ENCODE data around the gene WDFY4. TPM values are rescaled to one million over a fixed set of nuclear protein-coding genes. Genes with fewer than 3 reads are reported as not detected.

WDFY4 gene
- total and polyA plus RNA-seq, 4 donors, result 0.57 to 7.1 (median 2.0) TPM

DNA sequence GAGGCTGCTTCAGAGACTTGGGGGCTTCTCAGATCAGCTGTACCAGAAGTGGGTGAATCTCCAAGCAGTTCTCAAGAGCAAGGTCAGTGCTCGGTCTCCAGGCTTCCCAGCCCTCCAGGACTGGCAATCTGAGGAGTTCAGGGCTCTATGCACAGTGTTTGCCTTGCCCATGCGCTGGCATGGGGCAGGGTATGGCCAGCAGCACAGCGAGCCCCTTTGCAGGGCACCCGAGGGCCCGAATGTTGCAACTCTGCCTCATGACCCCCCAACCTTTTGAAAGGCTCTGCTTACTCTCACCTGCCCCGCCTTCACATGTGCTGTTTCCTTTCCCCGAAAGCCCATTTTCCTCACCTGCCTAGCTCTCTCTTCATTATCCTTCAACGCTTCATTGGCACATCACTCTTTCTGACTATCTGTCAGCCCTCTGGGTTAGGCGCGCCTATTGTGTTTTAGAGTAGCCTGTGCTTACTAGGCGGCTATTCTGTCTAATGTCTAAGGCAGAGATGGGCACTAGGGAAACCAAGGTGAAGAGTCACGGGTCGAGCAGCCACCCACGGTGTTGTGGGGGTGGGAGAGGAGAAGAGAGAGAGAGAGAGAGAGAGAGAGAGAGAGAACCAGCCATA is 83.6 kb downstream of the WDFY4 start:
- Histone ChIP-seq H3K9me3 (ENCODE audit: control insufficient read depth in 4 of 4, low read length in 3 of 4) (no peaks in the 10 kb centered on the region), H3K4me3 (ENCODE audit: low read depth in 1 of 3, low read length in 3 of 3) (no peak overlapping the region), H3K4me1 (ENCODE audit: control insufficient read depth in 4 of 4, insufficient read depth in 4 of 4, low read length in 3 of 4) (no peaks in the 10 kb centered on the region), H3K36me3 (ENCODE audit: control insufficient read depth in 4 of 4, insufficient read depth in 3 of 4, low read depth in 1 of 4, low read length in 3 of 4) (no peaks in the 10 kb centered on the region), H3K27me3 (ENCODE audit: control insufficient read depth in 4 of 4, insufficient read depth in 4 of 4, low read length in 3 of 4) (no peaks in the 10 kb centered on the region), H3K27ac (ENCODE audit: low read depth in 1 of 2, low read length in 2 of 2) (no peak overlapping the region), H3K9ac (ENCODE audit: low read depth in 1 of 2, low read length in 2 of 2) (no peak overlapping the region)
- 82% methylated on average over 14 of the region's 14 CpGs for WGBS
- no peak for DNase-seq (ENCODE audit: low spot score)
- TF ChIP-seq FOXA2 (IDR thresholded peaks at IDR 0.05) (no peak), RXRA (IDR thresholded peaks at IDR 0.05) (no peak), RAD21 (IDR thresholded peaks at IDR 0.05) (no peak), NR2F2 (IDR thresholded peaks at IDR 0.05) (no peak), JUND (IDR thresholded peaks at IDR 0.05) (no peak), GABPA (IDR thresholded peaks at IDR 0.05 in 1 of 2, conservative IDR thresholded peaks at IDR 0.05 in 1 of 2) (no peak)
- TF ChIP-seq, protein P1, sequence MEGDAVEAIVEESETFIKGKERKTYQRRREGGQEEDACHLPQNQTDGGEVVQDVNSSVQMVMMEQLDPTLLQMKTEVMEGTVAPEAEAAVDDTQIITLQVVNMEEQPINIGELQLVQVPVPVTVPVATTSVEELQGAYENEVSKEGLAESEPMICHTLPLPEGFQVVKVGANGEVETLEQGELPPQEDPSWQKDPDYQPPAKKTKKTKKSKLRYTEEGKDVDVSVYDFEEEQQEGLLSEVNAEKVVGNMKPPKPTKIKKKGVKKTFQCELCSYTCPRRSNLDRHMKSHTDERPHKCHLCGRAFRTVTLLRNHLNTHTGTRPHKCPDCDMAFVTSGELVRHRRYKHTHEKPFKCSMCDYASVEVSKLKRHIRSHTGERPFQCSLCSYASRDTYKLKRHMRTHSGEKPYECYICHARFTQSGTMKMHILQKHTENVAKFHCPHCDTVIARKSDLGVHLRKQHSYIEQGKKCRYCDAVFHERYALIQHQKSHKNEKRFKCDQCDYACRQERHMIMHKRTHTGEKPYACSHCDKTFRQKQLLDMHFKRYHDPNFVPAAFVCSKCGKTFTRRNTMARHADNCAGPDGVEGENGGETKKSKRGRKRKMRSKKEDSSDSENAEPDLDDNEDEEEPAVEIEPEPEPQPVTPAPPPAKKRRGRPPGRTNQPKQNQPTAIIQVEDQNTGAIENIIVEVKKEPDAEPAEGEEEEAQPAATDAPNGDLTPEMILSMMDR (IDR thresholded peaks at IDR 0.05; ENCODE audit: low read depth, low read length, missing input control), result no peak
- TF ChIP-seq, protein P2, sequence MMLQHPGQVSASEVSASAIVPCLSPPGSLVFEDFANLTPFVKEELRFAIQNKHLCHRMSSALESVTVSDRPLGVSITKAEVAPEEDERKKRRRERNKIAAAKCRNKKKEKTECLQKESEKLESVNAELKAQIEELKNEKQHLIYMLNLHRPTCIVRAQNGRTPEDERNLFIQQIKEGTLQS (IDR thresholded peaks at IDR 0.05), result no peak
- TF ChIP-seq, protein P3, sequence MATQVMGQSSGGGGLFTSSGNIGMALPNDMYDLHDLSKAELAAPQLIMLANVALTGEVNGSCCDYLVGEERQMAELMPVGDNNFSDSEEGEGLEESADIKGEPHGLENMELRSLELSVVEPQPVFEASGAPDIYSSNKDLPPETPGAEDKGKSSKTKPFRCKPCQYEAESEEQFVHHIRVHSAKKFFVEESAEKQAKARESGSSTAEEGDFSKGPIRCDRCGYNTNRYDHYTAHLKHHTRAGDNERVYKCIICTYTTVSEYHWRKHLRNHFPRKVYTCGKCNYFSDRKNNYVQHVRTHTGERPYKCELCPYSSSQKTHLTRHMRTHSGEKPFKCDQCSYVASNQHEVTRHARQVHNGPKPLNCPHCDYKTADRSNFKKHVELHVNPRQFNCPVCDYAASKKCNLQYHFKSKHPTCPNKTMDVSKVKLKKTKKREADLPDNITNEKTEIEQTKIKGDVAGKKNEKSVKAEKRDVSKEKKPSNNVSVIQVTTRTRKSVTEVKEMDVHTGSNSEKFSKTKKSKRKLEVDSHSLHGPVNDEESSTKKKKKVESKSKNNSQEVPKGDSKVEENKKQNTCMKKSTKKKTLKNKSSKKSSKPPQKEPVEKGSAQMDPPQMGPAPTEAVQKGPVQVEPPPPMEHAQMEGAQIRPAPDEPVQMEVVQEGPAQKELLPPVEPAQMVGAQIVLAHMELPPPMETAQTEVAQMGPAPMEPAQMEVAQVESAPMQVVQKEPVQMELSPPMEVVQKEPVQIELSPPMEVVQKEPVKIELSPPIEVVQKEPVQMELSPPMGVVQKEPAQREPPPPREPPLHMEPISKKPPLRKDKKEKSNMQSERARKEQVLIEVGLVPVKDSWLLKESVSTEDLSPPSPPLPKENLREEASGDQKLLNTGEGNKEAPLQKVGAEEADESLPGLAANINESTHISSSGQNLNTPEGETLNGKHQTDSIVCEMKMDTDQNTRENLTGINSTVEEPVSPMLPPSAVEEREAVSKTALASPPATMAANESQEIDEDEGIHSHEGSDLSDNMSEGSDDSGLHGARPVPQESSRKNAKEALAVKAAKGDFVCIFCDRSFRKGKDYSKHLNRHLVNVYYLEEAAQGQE (IDR thresholded peaks at IDR 0.05), result no peak
- TF ChIP-seq, protein P4, sequence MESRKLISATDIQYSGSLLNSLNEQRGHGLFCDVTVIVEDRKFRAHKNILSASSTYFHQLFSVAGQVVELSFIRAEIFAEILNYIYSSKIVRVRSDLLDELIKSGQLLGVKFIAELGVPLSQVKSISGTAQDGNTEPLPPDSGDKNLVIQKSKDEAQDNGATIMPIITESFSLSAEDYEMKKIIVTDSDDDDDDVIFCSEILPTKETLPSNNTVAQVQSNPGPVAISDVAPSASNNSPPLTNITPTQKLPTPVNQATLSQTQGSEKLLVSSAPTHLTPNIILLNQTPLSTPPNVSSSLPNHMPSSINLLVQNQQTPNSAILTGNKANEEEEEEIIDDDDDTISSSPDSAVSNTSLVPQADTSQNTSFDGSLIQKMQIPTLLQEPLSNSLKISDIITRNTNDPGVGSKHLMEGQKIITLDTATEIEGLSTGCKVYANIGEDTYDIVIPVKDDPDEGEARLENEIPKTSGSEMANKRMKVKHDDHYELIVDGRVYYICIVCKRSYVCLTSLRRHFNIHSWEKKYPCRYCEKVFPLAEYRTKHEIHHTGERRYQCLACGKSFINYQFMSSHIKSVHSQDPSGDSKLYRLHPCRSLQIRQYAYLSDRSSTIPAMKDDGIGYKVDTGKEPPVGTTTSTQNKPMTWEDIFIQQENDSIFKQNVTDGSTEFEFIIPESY (IDR thresholded peaks at IDR 0.05), result no peak

DNA sequence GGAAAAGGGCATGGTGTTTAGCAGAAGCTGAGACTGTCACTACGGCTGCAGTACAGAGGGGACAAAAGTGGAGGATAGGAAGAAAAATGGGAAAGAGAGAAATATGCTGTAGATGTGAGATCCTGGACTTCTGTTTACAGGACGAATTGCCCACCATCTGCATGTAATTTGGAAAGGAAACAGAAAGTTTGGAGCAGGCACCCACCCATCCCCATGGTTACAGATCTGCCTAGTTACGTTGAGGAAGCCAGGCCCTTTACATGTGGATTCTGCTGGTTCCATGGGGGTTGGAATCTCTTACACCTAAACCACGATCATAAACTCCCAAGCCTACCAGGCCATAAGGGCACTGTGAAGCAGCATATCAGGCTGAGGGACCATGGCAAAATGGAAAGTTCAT is 84.3 kb downstream of the WDFY4 start:
- WGBS, result 78% methylated on average over 4 of the region's 4 CpGs

More for the DNA sequence above, 84.3 kb downstream of the WDFY4 start:
- Histone ChIP-seq H3K4me3 (ENCODE audit: low read depth in 1 of 3, low read length in 3 of 3) (no peak overlapping the region), H3K27me3 (ENCODE audit: control insufficient read depth in 4 of 4, insufficient read depth in 4 of 4, low read length in 3 of 4) (no peaks in the 10 kb centered on the region), H3K4me1 (ENCODE audit: control insufficient read depth in 4 of 4, insufficient read depth in 4 of 4, low read length in 3 of 4) (no peaks in the 10 kb centered on the region), H3K9ac (ENCODE audit: low read depth in 1 of 2, low read length in 2 of 2) (no peak overlapping the region), H3K9me3 (ENCODE audit: control insufficient read depth in 4 of 4, low read length in 3 of 4) (no peaks in the 10 kb centered on the region), H3K36me3 (ENCODE audit: control insufficient read depth in 4 of 4, insufficient read depth in 3 of 4, low read depth in 1 of 4, low read length in 3 of 4) (no peaks in the 10 kb centered on the region), H3K27ac (ENCODE audit: low read depth in 1 of 2, low read length in 2 of 2) (no peak overlapping the region)
- DNase-seq (ENCODE audit: low spot score), result no peak
- TF ChIP-seq RXRA (IDR thresholded peaks at IDR 0.05), result no peak
- TF ChIP-seq, protein P2 (IDR thresholded peaks at IDR 0.05), result no peak
- TF ChIP-seq JUND (IDR thresholded peaks at IDR 0.05), result no peak
- no peak for TF ChIP-seq NR2F2 (IDR thresholded peaks at IDR 0.05)
- TF ChIP-seq, protein P4 (IDR thresholded peaks at IDR 0.05), result no peak
- TF ChIP-seq, protein P1 (IDR thresholded peaks at IDR 0.05; ENCODE audit: low read depth, low read length, missing input control), result no peak
- no peak for TF ChIP-seq TAF1 (conservative IDR thresholded peaks at IDR 0.05)
- no peak for TF ChIP-seq HNF4G (IDR thresholded peaks at IDR 0.05)
- no peak for TF ChIP-seq YY1 (IDR thresholded peaks at IDR 0.05)
- no peak for TF ChIP-seq FOXA1 (IDR thresholded peaks at IDR 0.05)

Data from liver (tissue), 9 donors.